ENCODE data around the gene BCL7A. TPM values are rescaled to one million over a fixed set of nuclear protein-coding genes. Genes with fewer than 3 reads are reported as not detected.

Gene BCL7A
- total and polyA plus RNA-seq, 2 experiments from 2014 or later = 9.6 to 14.9 TPM

DNA sequence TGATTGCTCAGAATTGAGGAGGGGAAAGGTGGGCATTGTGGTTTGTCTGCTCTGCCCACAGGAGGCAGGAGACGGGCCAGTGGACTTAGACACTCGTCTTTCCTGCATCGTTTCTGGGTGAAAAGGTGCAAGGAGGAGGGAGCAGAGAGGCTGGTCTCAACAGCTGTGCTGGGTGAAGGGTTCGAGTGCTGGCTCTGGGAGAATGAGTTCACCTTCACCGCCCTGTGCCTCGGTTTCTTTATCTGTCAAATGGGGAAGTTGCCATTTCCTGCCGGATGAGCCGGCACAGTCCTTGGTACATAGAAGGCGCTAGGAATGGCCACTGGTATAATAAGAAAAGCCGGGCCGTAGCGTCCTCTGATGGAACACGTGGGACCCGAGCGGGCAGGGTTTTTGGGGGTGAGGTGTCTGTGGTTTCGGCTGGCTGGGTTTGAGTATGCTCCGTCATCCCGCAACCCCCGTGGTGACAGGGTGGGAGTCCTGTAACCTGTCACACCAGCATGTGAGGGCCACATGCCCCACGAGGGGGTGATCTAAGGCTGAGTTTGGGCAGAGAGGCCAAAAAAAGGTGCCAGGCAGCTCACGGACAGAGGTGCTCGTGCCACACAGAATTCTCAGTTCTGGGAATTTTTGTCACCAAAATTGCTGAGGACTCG lies 7.3 kb downstream of the BCL7A start:
- peaks cover 2% of the 10 kb centered on the region for H3K4me1 ChIP-seq (ENCODE audit: insufficient read depth)
- no peak overlapping the region for H3K4me2 ChIP-seq
- no peak overlapping the region for H3K27ac ChIP-seq
- no peak overlapping the region for H3K4me3 ChIP-seq
- 97% methylated on average over 23 of the region's 23 CpGs for WGBS (ENCODE audit: low lambda C conversion rate, missing lambda C conversion rate)
- H3K9me3 ChIP-seq (ENCODE audit: low read depth) = no peaks in the 10 kb centered on the region
- no peaks in the 10 kb centered on the region for H3K27me3 ChIP-seq
- H3K79me2 ChIP-seq = peaks cover 56% of the 10 kb centered on the region
- TF ChIP-seq, protein P1, sequence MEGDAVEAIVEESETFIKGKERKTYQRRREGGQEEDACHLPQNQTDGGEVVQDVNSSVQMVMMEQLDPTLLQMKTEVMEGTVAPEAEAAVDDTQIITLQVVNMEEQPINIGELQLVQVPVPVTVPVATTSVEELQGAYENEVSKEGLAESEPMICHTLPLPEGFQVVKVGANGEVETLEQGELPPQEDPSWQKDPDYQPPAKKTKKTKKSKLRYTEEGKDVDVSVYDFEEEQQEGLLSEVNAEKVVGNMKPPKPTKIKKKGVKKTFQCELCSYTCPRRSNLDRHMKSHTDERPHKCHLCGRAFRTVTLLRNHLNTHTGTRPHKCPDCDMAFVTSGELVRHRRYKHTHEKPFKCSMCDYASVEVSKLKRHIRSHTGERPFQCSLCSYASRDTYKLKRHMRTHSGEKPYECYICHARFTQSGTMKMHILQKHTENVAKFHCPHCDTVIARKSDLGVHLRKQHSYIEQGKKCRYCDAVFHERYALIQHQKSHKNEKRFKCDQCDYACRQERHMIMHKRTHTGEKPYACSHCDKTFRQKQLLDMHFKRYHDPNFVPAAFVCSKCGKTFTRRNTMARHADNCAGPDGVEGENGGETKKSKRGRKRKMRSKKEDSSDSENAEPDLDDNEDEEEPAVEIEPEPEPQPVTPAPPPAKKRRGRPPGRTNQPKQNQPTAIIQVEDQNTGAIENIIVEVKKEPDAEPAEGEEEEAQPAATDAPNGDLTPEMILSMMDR (IDR thresholded peaks at IDR 0.05; ENCODE audit: poor library complexity) = no peak
- TF ChIP-seq EZH2phosphoT487 (IDR thresholded peaks at IDR 0.05; ENCODE audit: low read depth, severe bottlenecking, unreplicated experiment) (no peak), EZH2 (IDR thresholded peaks at IDR 0.05; ENCODE audit: borderline replicate concordance) (no peak)
- H3K9me2 ChIP-seq (replicated peaks; ENCODE audit: insufficient read depth) = no peaks in the 10 kb centered on the region
- H2AFZ ChIP-seq = no peak overlapping the region
- H3K36me3 ChIP-seq (replicated peaks; ENCODE audit: insufficient read depth, low read depth) = no peaks in the 10 kb centered on the region
- DNase-seq (ENCODE audit: low spot score) = no peak
- no peaks in the 10 kb centered on the region for H4K20me1 ChIP-seq (ENCODE audit: insufficient read depth, poor library complexity, severe bottlenecking)

DNA sequence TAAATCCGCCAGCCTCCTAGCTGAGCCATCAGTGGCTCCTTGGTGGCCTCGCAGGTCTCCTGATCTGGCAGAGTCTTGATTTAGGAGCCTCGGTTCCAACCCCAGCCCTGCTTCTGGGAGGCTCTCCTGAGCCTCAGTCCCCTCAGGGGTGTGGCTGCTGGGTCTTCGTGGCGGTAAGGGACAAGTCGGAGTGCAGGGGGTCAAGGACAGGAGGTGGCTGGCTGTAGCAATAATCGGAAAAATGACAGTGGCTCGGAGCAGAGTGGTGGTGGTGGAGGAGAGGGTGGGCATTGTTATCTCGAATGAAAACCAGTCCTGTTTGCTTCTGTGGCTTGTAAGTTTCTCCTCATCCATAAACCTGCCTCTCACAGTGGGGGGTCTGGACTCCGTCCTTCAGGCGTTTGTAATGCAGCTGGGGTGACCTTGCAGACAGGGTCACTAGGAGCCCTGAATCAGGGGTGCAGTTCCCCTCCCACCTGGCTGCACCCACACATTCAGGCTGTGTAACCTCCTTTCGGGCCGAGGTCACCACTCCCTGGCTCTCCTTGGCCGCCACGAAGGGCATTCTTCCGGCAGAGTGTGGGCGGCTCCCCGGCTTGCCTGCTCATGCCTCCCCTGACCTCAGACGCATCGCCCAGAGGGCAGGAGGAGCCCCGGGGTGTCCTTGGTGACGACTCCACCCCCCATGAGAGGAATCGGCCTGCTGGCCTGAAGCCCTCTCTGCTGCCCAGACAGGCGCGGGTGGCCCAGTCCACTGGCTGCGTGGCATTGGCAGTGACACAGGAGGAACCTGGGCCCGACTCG lies 8.1 kb downstream of the BCL7A start:
- 75% methylated on average over 28 of the region's 28 CpGs for WGBS (ENCODE audit: low lambda C conversion rate, missing lambda C conversion rate)
- Histone ChIP-seq H3K9me3 (ENCODE audit: low read depth) (no peaks in the 10 kb centered on the region), H3K27me3 (no peaks in the 10 kb centered on the region), H2AFZ (no peak overlapping the region), H4K20me1 (ENCODE audit: insufficient read depth, poor library complexity, severe bottlenecking) (no peaks in the 10 kb centered on the region), H3K79me2 (peaks cover 48% of the 10 kb centered on the region), H3K4me2 (no peak overlapping the region), H3K36me3 (replicated peaks; ENCODE audit: insufficient read depth, low read depth) (no peaks in the 10 kb centered on the region), H3K4me1 (ENCODE audit: insufficient read depth) (no peaks in the 10 kb centered on the region), H3K4me3 (no peak overlapping the region), H3K9me2 (replicated peaks; ENCODE audit: insufficient read depth) (no peaks in the 10 kb centered on the region), H3K27ac (no peak overlapping the region)
- no peak for DNase-seq (ENCODE audit: low spot score)
- TF ChIP-seq EZH2phosphoT487 (IDR thresholded peaks at IDR 0.05; ENCODE audit: low read depth, severe bottlenecking, unreplicated experiment) (no peak), EZH2 (IDR thresholded peaks at IDR 0.05; ENCODE audit: borderline replicate concordance) (no peak)
- TF ChIP-seq, protein P1 (IDR thresholded peaks at IDR 0.05; ENCODE audit: poor library complexity) = no peak

DNA sequence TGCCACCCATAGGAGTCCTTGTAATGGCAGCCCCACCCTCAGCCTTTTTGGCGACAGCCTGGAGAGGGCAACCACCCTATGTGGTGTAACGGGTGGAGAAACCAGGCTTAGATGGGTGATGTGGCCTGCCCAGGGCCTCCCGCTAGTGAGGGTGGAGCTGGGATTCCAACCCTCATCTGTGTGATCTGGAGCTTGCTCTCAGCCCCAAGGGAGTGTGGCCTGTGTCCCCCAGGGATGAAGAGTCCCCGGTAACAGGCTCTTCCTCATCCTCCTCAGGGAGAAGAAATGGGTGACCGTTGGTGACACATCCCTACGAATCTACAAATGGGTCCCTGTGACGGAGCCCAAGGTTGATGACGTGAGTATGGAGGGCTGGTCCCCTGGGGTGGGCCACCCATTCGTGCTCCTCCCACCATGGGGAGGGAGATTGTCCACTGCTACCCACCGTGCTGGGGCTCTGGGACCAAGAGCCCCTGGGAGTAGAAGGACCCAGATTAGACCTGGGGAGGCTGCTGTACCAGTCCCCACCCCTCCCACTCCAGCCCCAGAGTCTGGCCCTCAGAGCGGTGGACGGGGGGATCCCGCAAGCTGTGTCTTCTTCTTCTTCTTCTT lies 8.8 kb downstream of the BCL7A start:
- H3K9me3 ChIP-seq (ENCODE audit: low read depth) = no peaks in the 10 kb centered on the region
- no peaks in the 10 kb centered on the region for H3K9me2 ChIP-seq (replicated peaks; ENCODE audit: insufficient read depth)
- no peak overlapping the region for H3K27ac ChIP-seq
- H2AFZ ChIP-seq = no peak overlapping the region
- H3K4me1 ChIP-seq (ENCODE audit: insufficient read depth) = no peaks in the 10 kb centered on the region
- peaks cover 41% of the 10 kb centered on the region for H3K79me2 ChIP-seq
- no peaks in the 10 kb centered on the region for H3K36me3 ChIP-seq (replicated peaks; ENCODE audit: insufficient read depth, low read depth)
- no peaks in the 10 kb centered on the region for H4K20me1 ChIP-seq (ENCODE audit: insufficient read depth, poor library complexity, severe bottlenecking)
- H3K4me3 ChIP-seq = no peak overlapping the region
- over 99% methylated on average over 13 of the region's 13 CpGs for whole genome bisulfite sequencing (ENCODE audit: low lambda C conversion rate, missing lambda C conversion rate)
- no peaks in the 10 kb centered on the region for H3K27me3 ChIP-seq
- no peak for TF ChIP-seq EZH2 (IDR thresholded peaks at IDR 0.05; ENCODE audit: borderline replicate concordance)
- TF ChIP-seq EZH2phosphoT487 (IDR thresholded peaks at IDR 0.05; ENCODE audit: low read depth, severe bottlenecking, unreplicated experiment) = no peak
- TF ChIP-seq, protein P1 (IDR thresholded peaks at IDR 0.05; ENCODE audit: poor library complexity) = no peak
- no peak overlapping the region for H3K4me2 ChIP-seq
- DNase-seq (ENCODE audit: low spot score) = no peak

Data from hepatocyte (in vitro differentiated cells).